ENCODE data around the gene FIBCD1.

FIBCD1 gene

DNA sequence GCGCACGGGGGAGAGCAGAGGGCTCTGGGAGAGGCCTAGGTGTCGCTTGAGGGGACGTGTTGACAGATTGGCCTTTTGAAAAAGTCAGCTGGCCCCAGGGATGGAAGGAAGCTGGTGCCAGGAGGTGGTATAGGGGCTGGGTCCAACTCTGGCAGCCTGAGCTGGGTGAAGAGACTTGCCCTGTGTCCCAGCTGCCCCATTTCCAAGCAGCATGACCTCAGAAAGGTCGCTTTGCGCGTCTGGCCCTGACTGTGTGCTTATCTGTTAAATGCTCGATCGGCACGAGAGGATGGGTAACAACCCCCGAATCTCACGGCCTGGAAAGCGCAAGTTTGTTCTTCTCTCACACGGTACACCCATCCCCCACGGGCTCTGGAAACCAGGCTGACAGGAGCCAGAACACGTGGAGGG lies 38.8 kb upstream of the FIBCD1 start:
- DNase-seq (ENCODE audit: low read depth in 1 of 2, low spot score in 1 of 2): no peak
- no peak overlapping the region for H3K27ac ChIP-seq (replicated peaks)
- TF ChIP-seq POLR2AphosphoS5 (IDR thresholded peaks at IDR 0.05; ENCODE audit: low read depth): no peak
- TF ChIP-seq, protein P1, sequence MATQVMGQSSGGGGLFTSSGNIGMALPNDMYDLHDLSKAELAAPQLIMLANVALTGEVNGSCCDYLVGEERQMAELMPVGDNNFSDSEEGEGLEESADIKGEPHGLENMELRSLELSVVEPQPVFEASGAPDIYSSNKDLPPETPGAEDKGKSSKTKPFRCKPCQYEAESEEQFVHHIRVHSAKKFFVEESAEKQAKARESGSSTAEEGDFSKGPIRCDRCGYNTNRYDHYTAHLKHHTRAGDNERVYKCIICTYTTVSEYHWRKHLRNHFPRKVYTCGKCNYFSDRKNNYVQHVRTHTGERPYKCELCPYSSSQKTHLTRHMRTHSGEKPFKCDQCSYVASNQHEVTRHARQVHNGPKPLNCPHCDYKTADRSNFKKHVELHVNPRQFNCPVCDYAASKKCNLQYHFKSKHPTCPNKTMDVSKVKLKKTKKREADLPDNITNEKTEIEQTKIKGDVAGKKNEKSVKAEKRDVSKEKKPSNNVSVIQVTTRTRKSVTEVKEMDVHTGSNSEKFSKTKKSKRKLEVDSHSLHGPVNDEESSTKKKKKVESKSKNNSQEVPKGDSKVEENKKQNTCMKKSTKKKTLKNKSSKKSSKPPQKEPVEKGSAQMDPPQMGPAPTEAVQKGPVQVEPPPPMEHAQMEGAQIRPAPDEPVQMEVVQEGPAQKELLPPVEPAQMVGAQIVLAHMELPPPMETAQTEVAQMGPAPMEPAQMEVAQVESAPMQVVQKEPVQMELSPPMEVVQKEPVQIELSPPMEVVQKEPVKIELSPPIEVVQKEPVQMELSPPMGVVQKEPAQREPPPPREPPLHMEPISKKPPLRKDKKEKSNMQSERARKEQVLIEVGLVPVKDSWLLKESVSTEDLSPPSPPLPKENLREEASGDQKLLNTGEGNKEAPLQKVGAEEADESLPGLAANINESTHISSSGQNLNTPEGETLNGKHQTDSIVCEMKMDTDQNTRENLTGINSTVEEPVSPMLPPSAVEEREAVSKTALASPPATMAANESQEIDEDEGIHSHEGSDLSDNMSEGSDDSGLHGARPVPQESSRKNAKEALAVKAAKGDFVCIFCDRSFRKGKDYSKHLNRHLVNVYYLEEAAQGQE (IDR thresholded peaks at IDR 0.05; ENCODE audit: insufficient replicate concordance, low read depth): no peak
- no peak for TF ChIP-seq GABPA (IDR thresholded peaks at IDR 0.05; ENCODE audit: low read depth)
- no peak for TF ChIP-seq CTCF (IDR thresholded peaks at IDR 0.05; ENCODE audit: insufficient read depth, low read length)
- TF ChIP-seq SPI1 (IDR thresholded peaks at IDR 0.05; ENCODE audit: borderline replicate concordance, low read depth): no peak
- no peak overlapping the region for H3K4me3 ChIP-seq (replicated peaks; ENCODE audit: insufficient read depth, low read length)
- no peaks in the 10 kb centered on the region for H3K27me3 ChIP-seq (ENCODE audit: insufficient read depth, poor library complexity, severe bottlenecking)

- peaks cover 3% of the 10 kb centered on the region for H3K27me3 ChIP-seq (ENCODE audit: insufficient read depth, poor library complexity, severe bottlenecking)
- no peak overlapping the region for H3K27ac ChIP-seq (replicated peaks)
- DNase-seq (ENCODE audit: low read depth in 1 of 2, low spot score in 1 of 2): no peak
- TF ChIP-seq CTCF (IDR thresholded peaks at IDR 0.05; ENCODE audit: insufficient read depth, low read length) (no peak), SPI1 (IDR thresholded peaks at IDR 0.05; ENCODE audit: borderline replicate concordance, low read depth) (no peak), POLR2AphosphoS5 (IDR thresholded peaks at IDR 0.05; ENCODE audit: low read depth) (no peak), GABPA (IDR thresholded peaks at IDR 0.05; ENCODE audit: low read depth) (no peak)
- TF ChIP-seq, protein P1 (IDR thresholded peaks at IDR 0.05; ENCODE audit: insufficient replicate concordance, low read depth): no peak
- no peak overlapping the region for H3K4me3 ChIP-seq (replicated peaks; ENCODE audit: insufficient read depth, low read length)
Observed at GRCh38 chr9:130975932-130976841, 37.1 kb upstream of the FIBCD1 start.

- TF ChIP-seq CTCF (IDR thresholded peaks at IDR 0.05; ENCODE audit: insufficient read depth, low read length): no peak
- TF ChIP-seq POLR2AphosphoS5 (IDR thresholded peaks at IDR 0.05; ENCODE audit: low read depth): no peak
- no peak for TF ChIP-seq GABPA (IDR thresholded peaks at IDR 0.05; ENCODE audit: low read depth)
- no peak for TF ChIP-seq SPI1 (IDR thresholded peaks at IDR 0.05; ENCODE audit: borderline replicate concordance, low read depth)
- TF ChIP-seq, protein P1 (IDR thresholded peaks at IDR 0.05; ENCODE audit: insufficient replicate concordance, low read depth): no peak
- Histone ChIP-seq H3K27me3 (ENCODE audit: insufficient read depth, poor library complexity, severe bottlenecking) (peaks cover 3% of the 10 kb centered on the region), H3K4me3 (replicated peaks; ENCODE audit: insufficient read depth, low read length) (no peak overlapping the region), H3K27ac (replicated peaks) (no peak overlapping the region)
- DNase-seq (ENCODE audit: low read depth in 1 of 2, low spot score in 1 of 2): no peak
Observed at GRCh38 chr9:130975156-130975555, 36.1 kb upstream of the FIBCD1 start.
